Subcutaneous adipose tissue (tissue), 4 donors: Measurements from ENCODE around the gene MSANTD2. TPM values are rescaled to one million over a fixed set of nuclear protein-coding genes. Genes with fewer than 3 reads are reported as not detected.

Source experiments
- CTCF ChIP-seq: fragments of 450-650 bp; IDR thresholded peaks from one replicate; pipeline ENCODE4 v1.5.1; 2016; ENCODE audit warnings: low read depth, mild to moderate bottlenecking, control low read depth, antibody characterized with exemption, moderate library complexity
- total RNA-seq, 4 donors: library from RNA; depleted of rRNA; stranded (reverse); fragments of >200 nt; gene quantifications; one replicate each; pipeline ENCODE4 v1.1.0, GENCODE V29; 2016

MSANTD2 gene
- total RNA-seq, 4 donors from 2014 or later: 11.6 to 23.9 (median 15.0) TPM

GRCh38 chr11:124725719-124726105, 74.5 kb downstream of the MSANTD2 start:
- TF ChIP-seq CTCF: no peak

- no peak for TF ChIP-seq CTCF
Measured at GRCh38 chr11:124724979-124725718, 75.1 kb downstream of the MSANTD2 start.

- no peak for TF ChIP-seq CTCF
Measured at GRCh38 chr11:124722176-124722575, 78.0 kb downstream of the MSANTD2 start.

GRCh38 chr11:124719534-124719933, 80.7 kb downstream of the MSANTD2 start:
- no peak for TF ChIP-seq CTCF

GRCh38 chr11:124718801-124719200, 81.4 kb downstream of the MSANTD2 start:
- no peak for TF ChIP-seq CTCF

- TF ChIP-seq CTCF: no peak
Measured at GRCh38 chr11:124717786-124718651, 82.2 kb downstream of the MSANTD2 start.

- no peak for TF ChIP-seq CTCF
Measured at GRCh38 chr11:124717421-124717785, 82.8 kb downstream of the MSANTD2 start.
